Activated T-cell treated with anti-CD3 and anti-CD28 coated beads, Interleukin-2, amount 50 U/mL, for 4 hours (primary cell): ENCODE data around the gene LRRK1. TPM values are rescaled to one million over a fixed set of nuclear protein-coding genes. Genes with fewer than 3 reads are reported as not detected.
A peak's percentile ranks its signal among the peaks of the same experiment; 100 is the strongest.

Experiments
- ATAC-seq, 2 donors: fragments of 200-7000 bp; cut with Tn5 transposase; one replicate each; pipeline ENCODE4 v1.10.0; 2021
- DNase-seq: peaks from one replicate; pipeline ENCODE4 v3.0.0-alpha.2; 2020
- H3K27me3 Mint-ChIP-seq: one replicate; pipeline ENCODE4 v1.8.0; 2021; ENCODE audit warnings: low read depth, mixed read lengths
- H3K36me3 Mint-ChIP-seq: one replicate; pipeline ENCODE4 v1.8.0; 2022; ENCODE audit warnings: mixed read lengths; ENCODE audit not compliant: insufficient read depth
- H3K4me1 Mint-ChIP-seq: one replicate; pipeline ENCODE4 v1.8.0; 2021; ENCODE audit warnings: low read depth, mixed read lengths
- H3K4me3 Mint-ChIP-seq: one replicate; pipeline ENCODE4 v1.8.0; 2021; ENCODE audit warnings: mild to moderate bottlenecking, moderate library complexity, mixed read lengths
- H3K9me3 Mint-ChIP-seq: one replicate; pipeline ENCODE4 v1.8.0; 2021; ENCODE audit warnings: mixed read lengths
- total RNA-seq, 3 donors: library from RNA; stranded (reverse); gene quantifications; one replicate each; pipeline ENCODE4 v1.2.1, GENCODE V29; 2021

LRRK1 gene
- total RNA-seq: 1 to 10 TPM in 2 of 3 donors, under 1 TPM in 1; 0.55 to 1.8 (median 1.6) TPM

- ATAC-seq: peak; percentile 25 to 42
These were observed at the start of gene LRRK1 for GRCh38 chr15:100918690-100919480. Gene LRRK1 (plus strand): TSS chr15:100919357. CDS start chr15:100924633, 5,276 bp downstream.

GRCh38 chr15:100873029-100873677, 46.0 kb upstream of the LRRK1 start:
- peak; percentile 40 to 48 for ATAC-seq
- Mint-ChIP-seq H3K27me3 (peaks cover 29% of the 10 kb centered on the region), H3K9me3 (no peaks in the 10 kb centered on the region), H3K36me3 (no peaks in the 10 kb centered on the region), H3K4me3 (no peak overlapping the region), H3K4me1 (no peaks in the 10 kb centered on the region)
- peak; percentile 31 for DNase-seq

More at GRCh38 chr15:100918690-100919480, at the start of gene LRRK1:
- Mint-ChIP-seq H3K36me3 (no peaks in the 10 kb centered on the region), H3K9me3 (no peaks in the 10 kb centered on the region), H3K4me1 (peaks cover 7% of the 10 kb centered on the region), H3K27me3 (peaks cover 65% of the 10 kb centered on the region), H3K4me3 (peak within 1 kb of the TSS; percentile 69)
- no peak for DNase-seq

GRCh38 chr15:100875495-100875894, 43.7 kb upstream of the LRRK1 start:
- peaks cover 37% of the 10 kb centered on the region for H3K27me3 Mint-ChIP-seq
- H3K4me3 Mint-ChIP-seq: no peak overlapping the region
- peaks cover 7% of the 10 kb centered on the region for H3K4me1 Mint-ChIP-seq
- no peak for DNase-seq
- no peak for ATAC-seq
- H3K36me3 Mint-ChIP-seq: no peaks in the 10 kb centered on the region
- no peaks in the 10 kb centered on the region for H3K9me3 Mint-ChIP-seq

GRCh38 chr15:100875976-100876375, 43.2 kb upstream of the LRRK1 start:
- H3K9me3 Mint-ChIP-seq: no peaks in the 10 kb centered on the region
- ATAC-seq (no peak), DNase-seq (no peak)
- peaks cover 9% of the 10 kb centered on the region for H3K4me1 Mint-ChIP-seq
- H3K36me3 Mint-ChIP-seq: no peaks in the 10 kb centered on the region
- H3K4me3 Mint-ChIP-seq: no peak overlapping the region
- peaks cover 40% of the 10 kb centered on the region for H3K27me3 Mint-ChIP-seq

- peaks cover 55% of the 10 kb centered on the region for H3K27me3 Mint-ChIP-seq
These were observed 41.6 kb upstream of the LRRK1 start for GRCh38 chr15:100877551-100877950.

GRCh38 chr15:100878130-100878529, 41.0 kb upstream of the LRRK1 start:
- Mint-ChIP-seq H3K36me3 (no peaks in the 10 kb centered on the region), H3K4me1 (peaks cover 9% of the 10 kb centered on the region), H3K9me3 (no peaks in the 10 kb centered on the region), H3K4me3 (peak overlapping the region; percentile 49), H3K27me3 (peaks cover 61% of the 10 kb centered on the region)
- no peak for DNase-seq
- ATAC-seq: no peak

More at GRCh38 chr15:100877551-100877950, 41.6 kb upstream of the LRRK1 start:
- Mint-ChIP-seq H3K9me3 (no peaks in the 10 kb centered on the region), H3K36me3 (no peaks in the 10 kb centered on the region), H3K4me3 (no peak overlapping the region), H3K4me1 (peaks cover 9% of the 10 kb centered on the region)
- DNase-seq (no peak), ATAC-seq (no peak)

GRCh38 chr15:100878648-100879047, 40.5 kb upstream of the LRRK1 start:
- H3K27me3 Mint-ChIP-seq: peaks cover 66% of the 10 kb centered on the region
- H3K4me1 Mint-ChIP-seq: peaks cover 9% of the 10 kb centered on the region
- no peaks in the 10 kb centered on the region for H3K36me3 Mint-ChIP-seq
- H3K4me3 Mint-ChIP-seq: peak overlapping the region; percentile 49
- DNase-seq (no peak), ATAC-seq (no peak)
- H3K9me3 Mint-ChIP-seq: no peaks in the 10 kb centered on the region

GRCh38 chr15:100879061-100879463, 40.1 kb upstream of the LRRK1 start:
- Mint-ChIP-seq H3K4me1 (peaks cover 9% of the 10 kb centered on the region), H3K9me3 (no peaks in the 10 kb centered on the region), H3K36me3 (no peaks in the 10 kb centered on the region), H3K4me3 (no peak overlapping the region), H3K27me3 (peaks cover 70% of the 10 kb centered on the region)
- DNase-seq (no peak), ATAC-seq (peak; percentile 27 to 48)

- peak within 1 kb of the TSS; percentile 56 for H3K4me3 Mint-ChIP-seq
- H3K36me3 Mint-ChIP-seq: no peaks in the 10 kb centered on the region
- peaks cover 76% of the 10 kb centered on the region for H3K27me3 Mint-ChIP-seq
- DNase-seq: no peak
- no peaks in the 10 kb centered on the region for H3K9me3 Mint-ChIP-seq
- peaks cover 9% of the 10 kb centered on the region for H3K4me1 Mint-ChIP-seq
- ATAC-seq: peak; percentile 72 to 76
These were observed 39.6 kb upstream of the LRRK1 start, which contains the start of gene ALDH1A3 for GRCh38 chr15:100879464-100880138. Gene ALDH1A3 (plus strand): TSS chr15:100879831. CDS start chr15:100879908, 77 bp downstream.

- H3K9me3 Mint-ChIP-seq: no peaks in the 10 kb centered on the region
- H3K4me1 Mint-ChIP-seq: peaks cover 9% of the 10 kb centered on the region
- H3K36me3 Mint-ChIP-seq: no peaks in the 10 kb centered on the region
- ATAC-seq (no peak), DNase-seq (no peak)
- peaks cover 79% of the 10 kb centered on the region for H3K27me3 Mint-ChIP-seq
- peak overlapping the region; percentile 56 for H3K4me3 Mint-ChIP-seq
These were observed 38.8 kb upstream of the LRRK1 start for GRCh38 chr15:100880139-100880896.

GRCh38 chr15:100880897-100881242, 38.3 kb upstream of the LRRK1 start:
- H3K27me3 Mint-ChIP-seq: peaks cover 77% of the 10 kb centered on the region
- peak overlapping the region; percentile 56 for H3K4me3 Mint-ChIP-seq

GRCh38 chr15:100881573-100882336, 37.4 kb upstream of the LRRK1 start:
- DNase-seq: no peak
- Mint-ChIP-seq H3K9me3 (no peaks in the 10 kb centered on the region), H3K4me1 (peaks cover 9% of the 10 kb centered on the region), H3K4me3 (no peak overlapping the region), H3K27me3 (peaks cover 76% of the 10 kb centered on the region), H3K36me3 (no peaks in the 10 kb centered on the region)
- ATAC-seq: no peak

More at GRCh38 chr15:100880897-100881242, 38.3 kb upstream of the LRRK1 start:
- no peaks in the 10 kb centered on the region for H3K9me3 Mint-ChIP-seq
- peaks cover 9% of the 10 kb centered on the region for H3K4me1 Mint-ChIP-seq
- no peaks in the 10 kb centered on the region for H3K36me3 Mint-ChIP-seq
- DNase-seq: no peak
- no peak for ATAC-seq

GRCh38 chr15:100885116-100885515, 34.0 kb upstream of the LRRK1 start:
- DNase-seq (no peak), ATAC-seq (no peak)
- Mint-ChIP-seq H3K27me3 (peaks cover 75% of the 10 kb centered on the region), H3K4me3 (no peak overlapping the region), H3K36me3 (no peaks in the 10 kb centered on the region), H3K9me3 (no peaks in the 10 kb centered on the region), H3K4me1 (peaks cover 6% of the 10 kb centered on the region)
